SW 1271 (cell line): Measurements from ENCODE around the gene F12.

Experiments used
- DNase-seq, 2 experiments: peaks; one replicate each; lab custom pipeline; 2025; lab: John Stamatoyannopoulos, UW

F12 gene

GRCh38 chr5:177355162-177355867, 54.0 kb downstream of the F12 start:
- DNase-seq, result no peak

- DNase-seq, result no peak
Observed at GRCh38 chr5:177354711-177355110, 54.7 kb downstream of the F12 start.

- DNase-seq, result no peak
Observed at GRCh38 chr5:177354256-177354655, 55.1 kb downstream of the F12 start.

DNA sequence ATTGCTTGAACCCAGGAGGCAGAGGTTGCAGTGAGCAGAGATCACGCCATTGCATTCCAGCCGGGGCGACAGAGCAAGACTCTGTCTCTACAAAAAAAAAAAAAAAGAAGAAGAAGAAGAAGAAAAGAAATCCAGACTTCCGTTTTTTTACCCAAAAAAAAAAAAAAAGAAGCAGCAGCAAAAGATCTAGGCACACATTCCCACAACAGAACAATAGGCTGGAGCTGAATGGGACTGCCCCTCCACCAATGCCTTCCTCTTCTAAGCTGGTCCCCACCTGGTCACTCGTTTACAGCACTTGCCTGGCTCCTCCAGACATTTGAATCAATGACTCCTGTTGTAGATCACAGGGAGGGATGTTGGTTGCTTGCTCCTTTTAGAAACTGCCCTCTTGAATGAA, 56.3 kb downstream of the F12 start:
- no peak for DNase-seq
